NCI-H2107 treated with DMSO at 0.1 percent for 48 hours (cell line): ENCODE results near the gene SUSD3.
"Not testable (repeated sequence)": the region's sequence is repeated elsewhere in the genome, so short reads cannot be mapped to it uniquely, and the experiment has no call there.

ENCODE experiments used
- DNase-seq: peaks from one replicate; lab custom pipeline; 2025; ENCODE audit not compliant: unreplicated experiment; lab: John Stamatoyannopoulos, UW

Gene SUSD3

GRCh38 chr9:93108291-93109041 is 50.0 kb downstream of the SUSD3 start:
- DNase-seq: no peak

GRCh38 chr9:93110311-93110855 is 51.9 kb downstream of the SUSD3 start:
- no peak for DNase-seq

GRCh38 chr9:93111001-93111370 is 52.5 kb downstream of the SUSD3 start:
- DNase-seq: no peak

GRCh38 chr9:93111371-93112115 is 53.0 kb downstream of the SUSD3 start:
- no peak for DNase-seq

GRCh38 chr9:93112116-93112863 is 53.8 kb downstream of the SUSD3 start:
- no peak for DNase-seq

GRCh38 chr9:93112864-93113389 is 54.4 kb downstream of the SUSD3 start:
- DNase-seq: no peak

GRCh38 chr9:93114169-93114983 is 55.9 kb downstream of the SUSD3 start:
- no peak for DNase-seq

GRCh38 chr9:93114984-93115335 is 56.5 kb downstream of the SUSD3 start:
- DNase-seq: no peak

- no peak for DNase-seq
Observed at GRCh38 chr9:93115486-93116071, 57.1 kb downstream of the SUSD3 start.

- no peak for DNase-seq
Observed at GRCh38 chr9:93116072-93116961, 57.8 kb downstream of the SUSD3 start.

- not testable (repeated sequence) for DNase-seq
Observed at GRCh38 chr9:93117521-93117920, 59.0 kb downstream of the SUSD3 start.

GRCh38 chr9:93117924-93118862 is 59.7 kb downstream of the SUSD3 start:
- no peak for DNase-seq

GRCh38 chr9:93118863-93119702 is 60.6 kb downstream of the SUSD3 start:
- no peak for DNase-seq

- DNase-seq: no peak
Observed at GRCh38 chr9:93119703-93119952, 61.1 kb downstream of the SUSD3 start.

GRCh38 chr9:93119953-93120845 is 61.7 kb downstream of the SUSD3 start:
- no peak for DNase-seq

GRCh38 chr9:93120846-93121315 is 62.4 kb downstream of the SUSD3 start:
- DNase-seq: no peak
